ES-I3 (cell line): ENCODE results near the gene TBX21.

Source experiments
- H3K36me3 ChIP-seq: 2 replicates; pipeline ENCODE4 v1.6.1; 2013; ENCODE audit warnings: mild to moderate bottlenecking, low read length, control low read depth, moderate library complexity; ENCODE audit not compliant: insufficient read depth
- H3K4me1 ChIP-seq: 2 replicates; pipeline ENCODE4 v1.6.1; 2013; ENCODE audit warnings: mild to moderate bottlenecking, control low read depth, low read length; ENCODE audit not compliant: insufficient read depth
- H3K9ac ChIP-seq: 2 replicates; pipeline ENCODE4 v1.6.1; 2013; ENCODE audit warnings: low read depth, mild to moderate bottlenecking, low read length, moderate library complexity
- H3K9me3 ChIP-seq: 2 replicates; pipeline ENCODE4 v1.6.1; 2013; ENCODE audit warnings: mild to moderate bottlenecking, low read length, moderate library complexity; ENCODE audit not compliant: control insufficient read depth, insufficient read depth

The TBX21 gene

GRCh38 chr17:47694581-47695428 is 38.2 kb upstream of the TBX21 start:
- peaks cover 21% of the 10 kb centered on the region for H3K4me1 ChIP-seq
- H3K9me3 ChIP-seq = no peaks in the 10 kb centered on the region
- H3K36me3 ChIP-seq = no peaks in the 10 kb centered on the region
- H3K9ac ChIP-seq = peak overlapping the region; percentile 67

- peak overlapping the region; percentile 67 for H3K9ac ChIP-seq
Measured at GRCh38 chr17:47695429-47696376, 37.3 kb upstream of the TBX21 start.

GRCh38 chr17:47696717-47697642 is 36.1 kb upstream of the TBX21 start:
- no peaks in the 10 kb centered on the region for H3K36me3 ChIP-seq
- no peaks in the 10 kb centered on the region for H3K9me3 ChIP-seq
- H3K9ac ChIP-seq = no peak overlapping the region
- peaks cover 19% of the 10 kb centered on the region for H3K4me1 ChIP-seq

More at GRCh38 chr17:47695429-47696376, 37.3 kb upstream of the TBX21 start:
- H3K4me1 ChIP-seq = peaks cover 16% of the 10 kb centered on the region
- no peaks in the 10 kb centered on the region for H3K9me3 ChIP-seq
- no peaks in the 10 kb centered on the region for H3K36me3 ChIP-seq

- H3K9me3 ChIP-seq = no peaks in the 10 kb centered on the region
- peaks cover 9% of the 10 kb centered on the region; the same call in 1 of the 2 replicates for H3K4me1 ChIP-seq
- H3K36me3 ChIP-seq = no peaks in the 10 kb centered on the region
- H3K9ac ChIP-seq = no peak overlapping the region
Measured at GRCh38 chr17:47697906-47698711, 34.9 kb upstream of the TBX21 start.

GRCh38 chr17:47698749-47699535 is 34.1 kb upstream of the TBX21 start:
- Histone ChIP-seq H3K9ac (no peak overlapping the region), H3K9me3 (no peaks in the 10 kb centered on the region), H3K36me3 (no peaks in the 10 kb centered on the region), H3K4me1 (peaks cover 7% of the 10 kb centered on the region; the same call in 1 of the 2 replicates)

GRCh38 chr17:47699536-47699840 is 33.5 kb upstream of the TBX21 start:
- peaks cover 7% of the 10 kb centered on the region; the same call in 1 of the 2 replicates for H3K4me1 ChIP-seq
- H3K9me3 ChIP-seq = no peaks in the 10 kb centered on the region
- H3K36me3 ChIP-seq = no peaks in the 10 kb centered on the region
- H3K9ac ChIP-seq = no peak overlapping the region

- no peak overlapping the region for H3K9ac ChIP-seq
Measured at GRCh38 chr17:47700471-47701449, 32.3 kb upstream of the TBX21 start.

GRCh38 chr17:47701608-47702007 is 31.4 kb upstream of the TBX21 start:
- H3K4me1 ChIP-seq = peaks cover 11% of the 10 kb centered on the region; the same call in 1 of the 2 replicates
- H3K9ac ChIP-seq = no peak overlapping the region
- no peaks in the 10 kb centered on the region for H3K36me3 ChIP-seq
- no peaks in the 10 kb centered on the region for H3K9me3 ChIP-seq

More at GRCh38 chr17:47700471-47701449, 32.3 kb upstream of the TBX21 start:
- H3K36me3 ChIP-seq = no peaks in the 10 kb centered on the region
- H3K9me3 ChIP-seq = no peaks in the 10 kb centered on the region
- H3K4me1 ChIP-seq = peaks cover 7% of the 10 kb centered on the region; the same call in 1 of the 2 replicates

GRCh38 chr17:47702391-47702995 is 30.5 kb upstream of the TBX21 start:
- H3K36me3 ChIP-seq = no peaks in the 10 kb centered on the region
- H3K9ac ChIP-seq = no peak overlapping the region
- no peaks in the 10 kb centered on the region for H3K9me3 ChIP-seq
- peaks cover 11% of the 10 kb centered on the region; the same call in 1 of the 2 replicates for H3K4me1 ChIP-seq

- Histone ChIP-seq H3K9ac (no peak overlapping the region), H3K9me3 (no peaks in the 10 kb centered on the region), H3K4me1 (peaks cover 11% of the 10 kb centered on the region; the same call in 1 of the 2 replicates), H3K36me3 (no peaks in the 10 kb centered on the region)
Measured at GRCh38 chr17:47703191-47703591, 29.8 kb upstream of the TBX21 start.

- Histone ChIP-seq H3K36me3 (no peaks in the 10 kb centered on the region), H3K9ac (no peak overlapping the region), H3K4me1 (peaks cover 11% of the 10 kb centered on the region; the same call in 1 of the 2 replicates), H3K9me3 (no peaks in the 10 kb centered on the region)
Measured at GRCh38 chr17:47703671-47704070, 29.4 kb upstream of the TBX21 start.
